ENCODE measurements around the gene ECEL1. TPM values are rescaled to one million over a fixed set of nuclear protein-coding genes. Genes with fewer than 3 reads are reported as not detected.

The ECEL1 gene
- total and polyA plus RNA-seq, 2 of the 4 experiments (the other 2 are of a cell fraction), result not detected

DNA sequence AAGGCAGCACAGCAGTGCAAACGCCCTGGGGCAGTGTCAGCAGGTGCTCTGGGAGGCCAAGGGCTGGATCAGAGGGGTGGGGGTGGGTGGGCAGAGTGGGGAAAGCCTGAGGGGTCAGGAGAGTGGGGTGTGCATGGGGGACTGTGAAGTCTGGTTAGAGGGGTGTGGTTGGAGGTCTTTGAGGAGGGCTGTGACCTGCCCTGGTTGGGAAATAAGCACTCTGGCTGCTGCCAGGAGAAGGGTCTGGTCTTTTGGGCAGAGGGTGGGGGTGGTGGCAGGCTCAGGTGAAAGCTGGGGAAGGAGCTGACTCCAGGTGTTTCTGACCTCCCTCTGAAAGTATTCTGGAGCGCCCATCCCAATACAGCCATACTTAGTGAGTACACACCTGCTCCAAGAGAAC lies 27.5 kb downstream of the ECEL1 start:
- no peaks in the 10 kb centered on the region for H4K20me1 ChIP-seq (ENCODE audit: insufficient read depth, low read length)
- ChIA-PET POLR2A (ENCODE audit: unreplicated experiment) (no interaction called here), CTCF (no interaction called here)
- dilution Hi-C loops (cut with HindIII; ENCODE audit: low sequenced_read_pairs, unreplicated experiment) (no loop called here), in situ Hi-C loops (cut with MboI; ENCODE audit: low sequenced_read_pairs) (no loop called here), intact Hi-C loops (cut with micrococcal nuclease) (no loop called here)
- H2BK5ac ChIP-seq (ENCODE audit: low read depth, low read length, poor library complexity, severe bottlenecking), result no peak overlapping the region
- H4K5ac ChIP-seq (ENCODE audit: low read depth, low read length), result no peak overlapping the region
- no CpG with 5 or more reads among the region's 2 CpGs for WGBS, 2 experiments (ENCODE audit: extremely low coverage in 2 of 2, insufficient read length in 1 of 2)
- H3K18ac ChIP-seq (ENCODE audit: low read depth, low read length), result no peak overlapping the region
- no peak overlapping the region for H4K91ac ChIP-seq (ENCODE audit: insufficient read depth, low read depth, low read length)
- H3K9me3 ChIP-seq (ENCODE audit: control insufficient read depth, insufficient read depth, low read length), result no peaks in the 10 kb centered on the region
- no TSS peak for BruUV-seq (replicated peaks)
- DNase-seq, result no peak
- H2AFZ ChIP-seq (replicated peaks; ENCODE audit: low read length, poor library complexity), result no peak overlapping the region
- H3K27ac ChIP-seq (ENCODE audit: insufficient read depth, low read length), result no peak overlapping the region
- no peak for ATAC-seq (ENCODE audit: low read depth)
- no peak overlapping the region for H3K4me3 ChIP-seq (ENCODE audit: insufficient read depth, low read depth, low read length)
- H4K8ac ChIP-seq (ENCODE audit: low read depth in 2 of 2, low read length in 2 of 2), result no peak overlapping the region
- H2AK9ac ChIP-seq (replicated peaks; ENCODE audit: low read depth, low read length, poor library complexity), result no peak overlapping the region
- no peaks in the 10 kb centered on the region for H3K36me3 ChIP-seq (ENCODE audit: control insufficient read depth, insufficient read depth, low read length)
- no peak overlapping the region for H2AK5ac ChIP-seq (ENCODE audit: low read depth, low read length)
- H3K79me1 ChIP-seq (ENCODE audit: low read depth in 1 of 2, low read length in 2 of 2), result no peaks in the 10 kb centered on the region
- no peak overlapping the region for H3K23ac ChIP-seq (ENCODE audit: low read depth, low read length)
- H2BK120ac ChIP-seq (ENCODE audit: low read depth, low read length), result no peak overlapping the region
- no peak overlapping the region for H2BK15ac ChIP-seq (ENCODE audit: low read depth, low read length)
- peaks cover 20% of the 10 kb centered on the region; the same call in 1 of the 2 replicates for H3K27me3 ChIP-seq (ENCODE audit: control insufficient read depth, insufficient read depth, low read length)
- no peak overlapping the region for H2BK20ac ChIP-seq (ENCODE audit: low read depth, low read length)
- H3K9ac ChIP-seq (ENCODE audit: low read depth, low read length), result no peak overlapping the region
- no peak overlapping the region for H3K4ac ChIP-seq (ENCODE audit: low read depth, low read length)
- no peak overlapping the region for H3K14ac ChIP-seq (replicated peaks; ENCODE audit: low read depth, low read length)
- TF ChIP-seq BHLHE40 (IDR thresholded peaks at IDR 0.05; ENCODE audit: low read depth, low read length) (no peak), MAFK (IDR thresholded peaks at IDR 0.05; ENCODE audit: low read depth, low read length) (no peak), CEBPB (IDR thresholded peaks at IDR 0.05; ENCODE audit: low read depth, low read length) (no peak), NFE2L2 (IDR thresholded peaks at IDR 0.05; ENCODE audit: low read depth, low read length) (no peak), FOS (IDR thresholded peaks at IDR 0.05; ENCODE audit: low read depth, low read length) (no peak), RAD21 (IDR thresholded peaks at IDR 0.05; ENCODE audit: low read length) (no peak), RFX5 (IDR thresholded peaks at IDR 0.05; ENCODE audit: low read depth, low read length) (no peak), POLR2A (IDR thresholded peaks at IDR 0.05; ENCODE audit: low read depth, low read length) (no peak), SMC3 (IDR thresholded peaks at IDR 0.05; ENCODE audit: low read depth, low read length) (no peak), RCOR1 (IDR thresholded peaks at IDR 0.05; ENCODE audit: insufficient replicate concordance, low read length) (no peak)
- TF ChIP-seq, protein P1, sequence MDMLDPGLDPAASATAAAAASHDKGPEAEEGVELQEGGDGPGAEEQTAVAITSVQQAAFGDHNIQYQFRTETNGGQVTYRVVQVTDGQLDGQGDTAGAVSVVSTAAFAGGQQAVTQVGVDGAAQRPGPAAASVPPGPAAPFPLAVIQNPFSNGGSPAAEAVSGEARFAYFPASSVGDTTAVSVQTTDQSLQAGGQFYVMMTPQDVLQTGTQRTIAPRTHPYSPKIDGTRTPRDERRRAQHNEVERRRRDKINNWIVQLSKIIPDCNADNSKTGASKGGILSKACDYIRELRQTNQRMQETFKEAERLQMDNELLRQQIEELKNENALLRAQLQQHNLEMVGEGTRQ (IDR thresholded peaks at IDR 0.05; ENCODE audit: low read depth, low read length), result no peak
- TF ChIP-seq, protein P2, sequence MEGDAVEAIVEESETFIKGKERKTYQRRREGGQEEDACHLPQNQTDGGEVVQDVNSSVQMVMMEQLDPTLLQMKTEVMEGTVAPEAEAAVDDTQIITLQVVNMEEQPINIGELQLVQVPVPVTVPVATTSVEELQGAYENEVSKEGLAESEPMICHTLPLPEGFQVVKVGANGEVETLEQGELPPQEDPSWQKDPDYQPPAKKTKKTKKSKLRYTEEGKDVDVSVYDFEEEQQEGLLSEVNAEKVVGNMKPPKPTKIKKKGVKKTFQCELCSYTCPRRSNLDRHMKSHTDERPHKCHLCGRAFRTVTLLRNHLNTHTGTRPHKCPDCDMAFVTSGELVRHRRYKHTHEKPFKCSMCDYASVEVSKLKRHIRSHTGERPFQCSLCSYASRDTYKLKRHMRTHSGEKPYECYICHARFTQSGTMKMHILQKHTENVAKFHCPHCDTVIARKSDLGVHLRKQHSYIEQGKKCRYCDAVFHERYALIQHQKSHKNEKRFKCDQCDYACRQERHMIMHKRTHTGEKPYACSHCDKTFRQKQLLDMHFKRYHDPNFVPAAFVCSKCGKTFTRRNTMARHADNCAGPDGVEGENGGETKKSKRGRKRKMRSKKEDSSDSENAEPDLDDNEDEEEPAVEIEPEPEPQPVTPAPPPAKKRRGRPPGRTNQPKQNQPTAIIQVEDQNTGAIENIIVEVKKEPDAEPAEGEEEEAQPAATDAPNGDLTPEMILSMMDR (conservative IDR thresholded peaks at IDR 0.05; ENCODE audit: low read depth, low read length), result no peak
- TF ChIP-seq, protein P3, sequence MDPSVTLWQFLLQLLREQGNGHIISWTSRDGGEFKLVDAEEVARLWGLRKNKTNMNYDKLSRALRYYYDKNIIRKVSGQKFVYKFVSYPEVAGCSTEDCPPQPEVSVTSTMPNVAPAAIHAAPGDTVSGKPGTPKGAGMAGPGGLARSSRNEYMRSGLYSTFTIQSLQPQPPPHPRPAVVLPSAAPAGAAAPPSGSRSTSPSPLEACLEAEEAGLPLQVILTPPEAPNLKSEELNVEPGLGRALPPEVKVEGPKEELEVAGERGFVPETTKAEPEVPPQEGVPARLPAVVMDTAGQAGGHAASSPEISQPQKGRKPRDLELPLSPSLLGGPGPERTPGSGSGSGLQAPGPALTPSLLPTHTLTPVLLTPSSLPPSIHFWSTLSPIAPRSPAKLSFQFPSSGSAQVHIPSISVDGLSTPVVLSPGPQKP (IDR thresholded peaks at IDR 0.05; ENCODE audit: borderline replicate concordance, low read depth, low read length), result no peak
- no peak overlapping the region for H3K56ac ChIP-seq (ENCODE audit: extremely low read depth, insufficient read depth, low read length)
- no peak overlapping the region for H3K4me2 ChIP-seq (ENCODE audit: low read depth, low read length)
- H3K4me1 ChIP-seq (ENCODE audit: control insufficient read depth, insufficient read depth, low read length), result no peaks in the 10 kb centered on the region
- H3K9me1 ChIP-seq (ENCODE audit: insufficient read depth, low read length), result no peaks in the 10 kb centered on the region
